SK-N-SH (cell line): Measurements from ENCODE around the gene EDIL3.

Experiments used
- EZH2phosphoT487 ChIP-seq: fragments of 200-600 bp; sonication (generic); IDR thresholded peaks from 2 replicates; pipeline ENCODE4 v1.6.1; 2017; ENCODE audit warnings: low read depth, mixed run types, mild to moderate bottlenecking, antibody characterized with exemption, moderate library complexity, borderline replicate concordance
- GABPA ChIP-seq: IDR thresholded peaks from 2 replicates; pipeline ENCODE4 v1.4.0; 2012; ENCODE audit warnings: low read depth, mild to moderate bottlenecking
- MXI1 ChIP-seq: IDR thresholded peaks from 2 replicates; pipeline ENCODE4 v1.6.1; 2012; ENCODE audit warnings: mild to moderate bottlenecking, low read depth, low read length, improper control_type of control experiment
- NFIC ChIP-seq: IDR thresholded peaks from 2 replicates; pipeline ENCODE4 v1.4.0; 2012; ENCODE audit warnings: borderline replicate concordance
- POLR2AphosphoS5 ChIP-seq: IDR thresholded peaks from 2 replicates; pipeline ENCODE4 v1.6.1; 2012; ENCODE audit warnings: low read depth, low read length
- RAD21 ChIP-seq: IDR thresholded peaks from 2 replicates; pipeline ENCODE4 v1.6.1; 2012; ENCODE audit warnings: mild to moderate bottlenecking, low read length
- SIN3A ChIP-seq: IDR thresholded peaks from 2 replicates; pipeline ENCODE4 v1.6.1; 2012; ENCODE audit warnings: low read depth, mild to moderate bottlenecking, low read length, moderate library complexity, borderline replicate concordance
- TEAD4 ChIP-seq: IDR thresholded peaks from 2 replicates; pipeline ENCODE4 v1.4.0; 2012; ENCODE audit warnings: mild to moderate bottlenecking, borderline replicate concordance; ENCODE audit not compliant: insufficient read depth
- YY1 ChIP-seq: IDR thresholded peaks from 2 replicates; pipeline ENCODE4 v1.4.0; 2012; ENCODE audit warnings: low read depth, mild to moderate bottlenecking
- TF ChIP-seq, protein P1 (sequence below): fragments of 200-600 bp; sonication (generic); IDR thresholded peaks from 2 replicates; pipeline ENCODE4 v1.6.1; 2017; ENCODE audit warnings: antibody characterized with exemption, mild to moderate bottlenecking, moderate library complexity

DNA sequence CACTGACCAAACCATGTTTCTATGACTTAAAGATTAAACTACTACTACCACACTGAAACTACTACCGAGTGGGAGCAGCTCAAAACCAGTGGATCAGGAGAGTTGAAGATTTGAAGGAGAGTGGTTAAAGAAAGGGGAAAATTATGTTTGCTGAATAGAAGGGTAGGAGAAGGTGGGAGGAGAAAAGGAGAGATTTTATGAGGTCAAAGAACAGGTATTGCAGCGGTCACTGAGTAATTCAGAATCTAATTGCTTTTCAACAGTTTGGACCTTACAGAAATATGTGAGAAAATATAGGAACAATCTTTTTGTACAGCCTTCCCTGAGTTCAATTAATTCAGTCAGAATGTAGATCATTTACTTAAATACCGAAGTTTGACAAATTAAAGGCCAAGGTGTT, 24.6 kb downstream of the EDIL3 start:
- TF ChIP-seq, protein P1, sequence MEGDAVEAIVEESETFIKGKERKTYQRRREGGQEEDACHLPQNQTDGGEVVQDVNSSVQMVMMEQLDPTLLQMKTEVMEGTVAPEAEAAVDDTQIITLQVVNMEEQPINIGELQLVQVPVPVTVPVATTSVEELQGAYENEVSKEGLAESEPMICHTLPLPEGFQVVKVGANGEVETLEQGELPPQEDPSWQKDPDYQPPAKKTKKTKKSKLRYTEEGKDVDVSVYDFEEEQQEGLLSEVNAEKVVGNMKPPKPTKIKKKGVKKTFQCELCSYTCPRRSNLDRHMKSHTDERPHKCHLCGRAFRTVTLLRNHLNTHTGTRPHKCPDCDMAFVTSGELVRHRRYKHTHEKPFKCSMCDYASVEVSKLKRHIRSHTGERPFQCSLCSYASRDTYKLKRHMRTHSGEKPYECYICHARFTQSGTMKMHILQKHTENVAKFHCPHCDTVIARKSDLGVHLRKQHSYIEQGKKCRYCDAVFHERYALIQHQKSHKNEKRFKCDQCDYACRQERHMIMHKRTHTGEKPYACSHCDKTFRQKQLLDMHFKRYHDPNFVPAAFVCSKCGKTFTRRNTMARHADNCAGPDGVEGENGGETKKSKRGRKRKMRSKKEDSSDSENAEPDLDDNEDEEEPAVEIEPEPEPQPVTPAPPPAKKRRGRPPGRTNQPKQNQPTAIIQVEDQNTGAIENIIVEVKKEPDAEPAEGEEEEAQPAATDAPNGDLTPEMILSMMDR: no peak
- no peak for TF ChIP-seq RAD21
- no peak for TF ChIP-seq YY1
- TF ChIP-seq POLR2AphosphoS5: no peak
- no peak for TF ChIP-seq MXI1
- TF ChIP-seq SIN3A: no peak
- TF ChIP-seq EZH2phosphoT487: no peak
- no peak for TF ChIP-seq GABPA
- TF ChIP-seq TEAD4: no peak
- no peak for TF ChIP-seq NFIC
